NCI-H510A treated with DMSO at 0.1 percent for 48 hours (cell line): ENCODE measurements around the gene AK4.
"Not testable (repeated sequence)": the region's sequence is repeated elsewhere in the genome, so short reads cannot be mapped to it uniquely, and the experiment has no call there.

ENCODE experiments used
- DNase-seq: peaks from one replicate; lab custom pipeline; 2025; lab: John Stamatoyannopoulos, UW

The AK4 gene

DNA sequence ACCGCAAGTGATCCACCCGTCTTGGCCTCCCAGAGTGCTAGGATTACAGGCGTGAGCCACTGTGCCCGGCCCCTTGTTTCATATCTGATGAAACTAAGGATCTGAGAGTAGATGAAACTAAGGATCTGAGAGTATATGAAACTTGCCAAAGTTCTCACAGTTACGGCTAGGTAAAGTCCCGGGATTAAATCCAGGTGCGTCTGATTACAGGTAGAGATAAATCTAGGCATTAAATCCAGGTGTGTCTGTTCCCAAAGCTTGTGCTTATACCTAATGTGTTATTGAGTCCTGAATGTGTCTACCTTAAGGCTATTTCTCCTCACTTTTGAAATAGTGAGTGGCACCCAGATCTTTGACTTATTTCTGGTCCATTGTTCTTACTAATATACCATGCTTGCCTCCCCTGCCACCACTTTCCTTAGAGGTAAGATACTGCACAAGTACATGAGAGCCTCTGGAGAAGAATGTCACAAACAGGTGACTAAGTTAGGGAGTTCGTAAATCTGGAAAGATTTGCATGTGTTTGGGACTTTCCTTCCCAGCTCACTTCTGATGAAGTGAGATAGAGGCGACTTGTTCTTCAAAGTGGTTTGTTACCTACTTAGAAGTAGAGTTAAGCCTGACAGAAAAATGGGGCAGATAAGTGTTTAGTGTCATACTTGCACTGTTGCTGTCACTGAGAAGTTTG, 66.5 kb downstream of the AK4 start:
- no peak for DNase-seq

DNA sequence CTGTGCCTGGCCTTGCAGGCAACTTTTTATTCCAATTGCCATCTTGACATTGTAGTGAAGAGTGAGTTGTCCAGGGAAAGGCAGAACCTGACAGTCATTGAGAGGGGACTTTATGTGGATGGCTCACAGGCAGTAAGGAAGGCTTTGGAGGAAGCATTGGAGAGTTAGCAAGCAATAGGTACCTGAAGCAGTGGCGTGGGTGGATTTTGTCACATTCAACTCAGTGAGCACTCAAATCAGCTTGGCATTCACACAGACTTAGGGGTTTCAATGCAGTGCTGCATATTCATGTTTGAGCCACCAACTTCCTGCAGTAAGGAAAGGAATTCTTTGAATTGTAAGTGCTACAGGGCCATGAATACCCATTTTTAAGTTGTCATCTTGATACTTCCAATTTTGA, 69.0 kb downstream of the AK4 start:
- no peak for DNase-seq

- peak; percentile 22 for DNase-seq
These were observed 73.8 kb downstream of the AK4 start for GRCh38 chr1:65221638-65222339.

DNA sequence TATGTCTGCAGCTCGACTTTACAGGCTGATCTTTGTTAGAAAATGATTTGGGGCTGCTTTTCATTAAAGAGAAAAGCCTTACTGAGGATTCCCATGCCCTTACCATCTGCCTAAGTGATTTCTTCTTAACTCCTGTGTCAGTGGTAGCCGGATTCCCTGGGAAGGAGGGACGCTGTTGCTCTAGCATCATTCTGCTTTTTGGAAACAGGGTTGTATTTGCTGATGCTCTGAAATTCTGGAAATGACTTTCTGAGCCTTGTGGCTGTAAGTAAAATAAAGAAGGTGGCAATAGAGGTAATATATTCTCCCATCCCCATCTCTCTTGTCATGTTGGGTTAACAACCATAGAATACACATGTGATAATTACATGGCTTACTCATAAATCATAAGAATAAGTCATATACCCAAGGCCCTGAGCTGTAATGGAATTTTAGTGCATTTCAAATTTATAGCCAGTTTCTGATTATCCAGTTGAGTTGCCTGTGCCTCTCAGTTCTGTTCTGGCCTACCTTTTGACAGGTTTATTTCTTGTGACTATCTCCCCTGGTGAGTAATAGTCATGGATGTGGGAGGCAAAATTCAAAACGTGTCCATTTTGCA, 74.4 kb downstream of the AK4 start:
- DNase-seq, result no peak

DNA sequence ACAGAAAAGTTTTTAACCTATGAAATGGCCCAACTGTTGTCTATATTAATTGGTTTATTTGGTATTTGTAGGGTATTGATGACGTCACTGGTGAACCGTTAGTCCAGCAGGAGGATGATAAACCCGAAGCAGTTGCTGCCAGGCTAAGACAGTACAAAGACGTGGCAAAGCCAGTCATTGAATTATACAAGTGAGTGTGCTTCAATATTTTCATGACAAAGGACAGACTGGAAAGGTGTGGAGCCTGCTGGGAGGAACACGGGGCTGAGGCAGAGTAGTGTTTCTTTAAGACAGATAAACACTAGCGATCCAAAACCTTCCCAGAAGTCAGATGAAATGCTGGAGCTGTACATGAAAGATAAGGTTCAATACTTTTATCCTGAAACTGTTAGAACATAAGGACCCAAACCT, 76.7 kb downstream of the AK4 start:
- DNase-seq, result no peak

GRCh38 chr1:65225179-65225578, 77.2 kb downstream of the AK4 start:
- no peak for DNase-seq

- no peak for DNase-seq
These were observed 81.2 kb downstream of the AK4 start for GRCh38 chr1:65229201-65229600.

DNA sequence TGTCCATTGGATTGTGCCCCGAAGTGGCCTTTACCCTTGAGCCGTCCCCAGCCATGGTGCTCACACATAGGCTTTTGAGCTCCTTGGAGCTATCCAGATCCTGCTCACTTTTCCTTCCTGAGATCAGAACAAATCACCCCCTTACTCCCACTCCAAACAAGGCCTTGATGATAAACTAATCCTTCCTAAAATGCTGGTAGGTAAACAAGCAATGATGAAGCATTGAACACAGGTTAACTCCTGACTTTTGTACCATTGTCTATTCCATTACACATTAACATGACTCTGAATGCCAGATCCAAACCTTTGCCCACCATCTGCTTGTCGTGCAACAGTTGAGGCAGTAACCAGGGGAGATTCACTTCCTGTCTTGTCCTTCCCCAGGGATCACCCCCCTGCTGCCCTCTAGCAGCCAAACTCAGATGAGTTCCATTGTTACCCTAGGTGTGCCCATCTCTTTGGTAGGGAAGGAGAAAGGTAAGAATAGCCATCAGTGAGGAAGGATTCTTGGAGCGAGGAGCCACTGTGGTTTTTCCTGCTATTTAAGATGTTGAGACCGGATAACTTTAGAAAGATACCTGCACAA, 81.8 kb downstream of the AK4 start:
- no peak for DNase-seq

GRCh38 chr1:65230731-65231481, 82.9 kb downstream of the AK4 start:
- DNase-seq, result peak; percentile 66

GRCh38 chr1:65231718-65232330, 83.8 kb downstream of the AK4 start:
- no peak for DNase-seq

DNA sequence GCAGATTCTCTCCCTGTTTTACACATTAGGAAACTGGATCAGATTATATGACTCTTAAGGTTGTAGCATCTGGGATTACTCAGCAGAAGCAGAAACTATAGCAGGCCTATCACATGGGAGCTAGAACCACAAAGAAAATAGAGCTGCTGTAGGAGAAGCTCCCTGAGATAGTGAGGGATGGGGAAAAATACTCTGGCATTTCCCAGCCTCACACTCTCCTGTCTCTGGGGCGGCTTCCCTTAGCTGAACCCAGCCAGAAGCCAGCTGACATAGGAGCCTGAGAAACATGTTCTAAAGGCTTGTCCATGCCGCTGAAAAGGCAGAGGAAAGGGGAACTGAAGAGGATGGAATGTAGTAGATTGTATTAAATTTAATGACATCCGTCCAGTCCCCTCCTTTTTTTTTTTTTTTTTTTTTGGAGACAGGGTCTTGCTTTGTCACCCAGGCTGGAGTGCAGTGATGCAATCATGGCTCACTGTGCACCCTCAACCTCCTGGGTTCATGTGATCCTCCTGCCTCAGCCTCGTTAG, 84.5 kb downstream of the AK4 start:
- no peak for DNase-seq

DNA sequence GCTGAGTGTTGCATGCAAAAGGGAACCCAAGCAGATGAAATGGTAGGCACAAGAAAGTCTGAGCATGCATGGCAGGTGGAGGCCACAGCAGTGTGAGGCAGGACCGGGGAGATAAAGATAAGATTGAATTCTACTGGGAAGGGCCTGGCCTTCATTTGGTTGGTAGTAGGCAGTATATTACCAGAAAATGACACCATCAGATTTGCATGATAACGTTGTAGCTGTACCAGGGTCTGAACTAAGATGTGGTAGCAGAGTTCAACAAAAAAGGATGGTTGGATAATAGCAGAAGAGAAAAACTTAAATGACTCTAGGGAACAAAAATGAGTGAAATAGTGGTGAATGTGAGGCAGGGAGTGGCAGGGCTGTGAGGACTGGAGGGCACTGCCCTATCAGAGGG, 85.8 kb downstream of the AK4 start:
- no peak for DNase-seq

- peak; percentile 81 for DNase-seq
These were observed 88.1 kb downstream of the AK4 start for GRCh38 chr1:65235867-65236805.

DNA sequence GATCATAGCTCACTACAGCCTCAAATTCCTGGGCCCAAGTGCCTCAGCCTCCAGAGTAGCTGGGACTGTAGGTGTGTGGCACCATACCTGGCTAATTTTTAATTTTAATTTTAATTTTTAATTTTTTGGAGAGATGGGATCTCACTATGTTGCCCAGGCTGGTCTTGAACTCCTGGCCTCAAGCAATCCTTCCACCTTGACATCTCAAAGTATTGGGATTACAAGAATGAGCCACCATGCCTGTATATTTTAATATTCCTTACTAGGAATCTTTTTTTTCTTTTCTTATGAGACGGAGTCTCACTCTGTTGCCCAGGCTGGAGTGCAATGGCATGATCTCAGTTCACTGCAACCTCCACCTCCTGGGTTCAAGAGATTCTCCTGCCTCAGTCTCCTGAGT, 89.1 kb downstream of the AK4 start:
- not testable (repeated sequence) for DNase-seq

GRCh38 chr1:65237503-65237902, 89.5 kb downstream of the AK4 start:
- DNase-seq, result no peak

DNA sequence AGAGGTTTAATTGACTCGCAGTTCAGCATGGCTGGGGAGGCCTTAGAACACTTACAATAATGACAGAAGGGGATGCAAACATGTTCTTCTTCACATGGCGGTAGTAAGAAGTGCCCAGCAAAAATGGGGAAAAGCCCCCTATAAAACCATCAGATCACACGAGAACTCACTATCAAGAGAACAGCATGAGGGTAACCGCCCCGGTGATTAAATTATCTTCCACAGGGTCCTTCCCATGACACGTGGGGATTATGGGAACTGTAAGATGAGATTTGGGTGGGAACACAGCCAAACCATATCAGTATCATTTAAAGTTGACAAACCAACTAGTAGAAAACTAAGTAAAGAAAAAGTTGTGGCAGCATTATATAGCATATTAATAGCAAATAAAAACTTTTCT, 90.0 kb downstream of the AK4 start:
- DNase-seq, result no peak

GRCh38 chr1:65243491-65243890, 95.5 kb downstream of the AK4 start:
- no peak for DNase-seq

DNA sequence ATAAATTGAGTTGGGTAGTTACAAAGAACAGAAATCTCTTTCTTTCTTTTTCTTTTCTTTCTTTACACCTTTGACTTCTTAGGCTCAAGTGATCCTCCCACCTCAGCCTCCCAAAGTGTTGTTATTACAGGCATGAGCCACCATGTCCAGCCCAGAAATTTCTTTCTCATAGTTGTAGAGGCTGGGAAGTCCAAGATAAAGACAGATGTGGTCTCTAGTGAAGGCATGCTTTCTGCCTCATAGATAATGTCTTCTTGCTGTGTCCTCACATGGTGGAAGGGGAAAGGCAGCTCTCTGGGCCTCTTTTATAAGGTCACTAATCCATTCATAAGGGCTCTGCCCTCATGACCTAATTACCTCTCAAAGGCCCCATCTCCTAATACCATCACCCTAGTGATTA, 97.3 kb downstream of the AK4 start:
- no peak for DNase-seq

GRCh38 chr1:65247419-65248359, 99.7 kb downstream of the AK4 start:
- DNase-seq, result no peak
